Lower lobe of right lung (tissue), 2 donors: Measurements from ENCODE around the gene PLAC9. TPM values are rescaled to one million over a fixed set of nuclear protein-coding genes. Genes with fewer than 3 reads are reported as not detected.
"Not testable (repeated sequence)": the region's sequence is repeated elsewhere in the genome, so short reads cannot be mapped to it uniquely, and the experiment has no call there.

ENCODE experiments used
- ATAC-seq, 2 donors: fragments of 200-7000 bp; cut with Tn5 transposase; one replicate each; pipeline ENCODE4 v1.9.1; 2020 to 2022; ENCODE audit warnings: mild to moderate bottlenecking in 2 of 2, moderate library complexity in 2 of 2
- DNase-seq: peaks from one replicate; pipeline ENCODE4 v3.0.0-alpha.2; 2020
- H3K27ac ChIP-seq: fragments of 200-600 bp; one replicate; pipeline ENCODE4 v1.8.0; 2022
- H3K27me3 ChIP-seq: fragments of 200-600 bp; one replicate; pipeline ENCODE4 v1.8.0; 2022; ENCODE audit warnings: low read depth
- H3K36me3 ChIP-seq: fragments of 200-600 bp; one replicate; pipeline ENCODE4 v1.8.0; 2022; ENCODE audit warnings: mild to moderate bottlenecking
- H3K4me1 ChIP-seq: fragments of 200-600 bp; one replicate; pipeline ENCODE4 v1.8.0; 2022
- H3K4me3 ChIP-seq: fragments of 200-600 bp; one replicate; pipeline ENCODE4 v1.8.0; 2022; ENCODE audit warnings: mild to moderate bottlenecking
- H3K9me3 ChIP-seq: fragments of 200-600 bp; one replicate; pipeline ENCODE4 v1.8.0; 2022
- intact Hi-C: fragments of 100-400 bp; cut with DNase I; formaldehyde crosslinking; loops from one replicate; pipeline ENCODE4 v1.11.0; 2022
- total RNA-seq: library from RNA; stranded (reverse); fragmentation: NEBNext Ultra II Directional; extraction: Animal tissue kit (Norgen Biotek cat#: 25700); gene quantifications from one replicate; pipeline ENCODE4 v1.2.1, GENCODE V29; 2021
- TF ChIP-seq, protein P1 (sequence below): fragments of 200-600 bp; IDR thresholded peaks from one replicate; pipeline ENCODE4 v1.8.0; 2022; ENCODE audit warnings: antibody characterized with exemption, mild to moderate bottlenecking
- donor health status: DM: no; HTN: yes; CAD: no; lungs with severe emphysema.

The PLAC9 gene
- total RNA-seq, 1 donor from 2014 or later, result 38.0 TPM

DNA sequence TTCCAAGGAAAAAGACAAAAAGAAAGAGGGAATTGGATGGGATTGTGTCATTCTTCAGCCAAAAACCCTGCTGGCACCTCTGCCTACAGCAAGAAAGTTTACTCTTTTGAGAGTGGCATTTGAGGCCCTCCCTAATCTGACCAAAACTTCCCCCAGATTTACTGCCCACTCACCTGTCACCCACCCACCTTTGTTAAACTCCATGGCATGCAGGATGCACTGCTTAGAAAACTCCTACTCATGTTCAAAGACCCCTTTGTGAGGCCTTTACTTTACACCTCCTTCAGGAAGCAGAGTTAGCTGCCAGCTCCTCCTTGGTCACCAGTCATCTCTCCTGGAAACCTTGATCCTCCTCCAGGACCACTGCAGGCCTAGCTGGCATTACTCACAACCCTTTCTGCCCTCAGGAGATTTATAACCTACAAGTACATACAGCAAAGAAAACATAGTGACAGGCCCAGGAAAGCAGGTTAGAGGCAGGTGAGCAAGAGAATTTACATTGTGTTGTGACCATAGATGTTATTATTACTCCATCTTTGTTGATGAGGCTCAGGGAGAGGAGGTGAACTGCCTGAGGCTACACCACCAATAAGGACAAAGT is 10.3 kb upstream of the PLAC9 start:
- no peaks in the 10 kb centered on the region for H3K27me3 ChIP-seq
- no peaks in the 10 kb centered on the region for H3K9me3 ChIP-seq
- DNase-seq, result no peak
- no peaks in the 10 kb centered on the region for H3K36me3 ChIP-seq
- no peak overlapping the region for H3K4me3 ChIP-seq
- no peak for ATAC-seq
- no peak overlapping the region for H3K27ac ChIP-seq
- TF ChIP-seq, protein P1, sequence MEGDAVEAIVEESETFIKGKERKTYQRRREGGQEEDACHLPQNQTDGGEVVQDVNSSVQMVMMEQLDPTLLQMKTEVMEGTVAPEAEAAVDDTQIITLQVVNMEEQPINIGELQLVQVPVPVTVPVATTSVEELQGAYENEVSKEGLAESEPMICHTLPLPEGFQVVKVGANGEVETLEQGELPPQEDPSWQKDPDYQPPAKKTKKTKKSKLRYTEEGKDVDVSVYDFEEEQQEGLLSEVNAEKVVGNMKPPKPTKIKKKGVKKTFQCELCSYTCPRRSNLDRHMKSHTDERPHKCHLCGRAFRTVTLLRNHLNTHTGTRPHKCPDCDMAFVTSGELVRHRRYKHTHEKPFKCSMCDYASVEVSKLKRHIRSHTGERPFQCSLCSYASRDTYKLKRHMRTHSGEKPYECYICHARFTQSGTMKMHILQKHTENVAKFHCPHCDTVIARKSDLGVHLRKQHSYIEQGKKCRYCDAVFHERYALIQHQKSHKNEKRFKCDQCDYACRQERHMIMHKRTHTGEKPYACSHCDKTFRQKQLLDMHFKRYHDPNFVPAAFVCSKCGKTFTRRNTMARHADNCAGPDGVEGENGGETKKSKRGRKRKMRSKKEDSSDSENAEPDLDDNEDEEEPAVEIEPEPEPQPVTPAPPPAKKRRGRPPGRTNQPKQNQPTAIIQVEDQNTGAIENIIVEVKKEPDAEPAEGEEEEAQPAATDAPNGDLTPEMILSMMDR, result no peak
- H3K4me1 ChIP-seq, result no peaks in the 10 kb centered on the region
- intact Hi-C loops, result no loop called here

DNA sequence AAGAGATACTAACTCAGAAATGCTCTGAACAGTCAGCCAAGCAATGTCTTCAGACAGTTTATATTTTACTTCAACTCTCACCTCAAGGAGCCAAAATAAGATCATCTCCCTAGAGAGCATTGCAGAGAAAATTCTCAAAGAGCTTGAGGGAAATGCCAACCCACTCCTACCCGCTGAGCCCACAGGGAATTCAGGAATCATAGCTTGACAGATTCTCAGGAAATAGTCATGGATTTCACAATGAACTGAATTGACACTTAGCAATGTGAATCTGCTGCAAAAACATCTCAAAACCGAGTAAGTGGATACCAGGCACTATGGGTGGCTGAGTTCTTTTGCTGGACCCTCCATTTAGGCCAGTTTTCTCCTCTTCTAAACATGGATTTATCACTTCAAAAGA is 9.8 kb upstream of the PLAC9 start:
- Histone ChIP-seq H3K4me1 (no peaks in the 10 kb centered on the region), H3K9me3 (no peaks in the 10 kb centered on the region), H3K36me3 (no peaks in the 10 kb centered on the region), H3K27me3 (no peaks in the 10 kb centered on the region), H3K4me3 (no peak overlapping the region), H3K27ac (no peak overlapping the region)
- ATAC-seq (no peak), DNase-seq (no peak)
- intact Hi-C loops, result no loop called here
- TF ChIP-seq, protein P1, result no peak

DNA sequence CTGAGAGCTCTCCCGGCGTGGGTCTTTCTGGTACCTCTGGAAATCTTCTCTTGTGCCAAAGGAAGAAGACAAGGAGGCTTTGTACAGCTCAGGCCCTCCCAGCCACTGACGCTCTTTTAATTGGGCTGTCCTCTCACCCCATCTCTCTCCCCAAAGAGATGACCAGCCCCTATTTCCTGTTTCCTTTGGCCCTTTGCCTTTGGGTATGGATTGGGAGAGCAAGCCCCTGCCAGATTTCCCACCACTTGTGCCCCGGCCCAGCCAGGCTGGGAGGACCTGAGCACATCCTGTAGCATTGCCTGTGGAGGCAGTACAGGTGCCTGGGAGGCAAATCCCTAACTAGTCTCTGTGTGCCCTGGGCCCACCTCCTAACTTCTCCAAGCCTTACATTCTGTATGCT is 5.7 kb upstream of the PLAC9 start:
- no peaks in the 10 kb centered on the region for H3K4me1 ChIP-seq
- H3K27ac ChIP-seq, result no peak overlapping the region
- H3K9me3 ChIP-seq, result no peaks in the 10 kb centered on the region
- H3K4me3 ChIP-seq, result no peak overlapping the region
- DNase-seq (no peak), ATAC-seq (no peak)
- H3K36me3 ChIP-seq, result no peaks in the 10 kb centered on the region
- no peaks in the 10 kb centered on the region for H3K27me3 ChIP-seq
- TF ChIP-seq, protein P1, result no peak
- intact Hi-C loops, result no loop called here

DNA sequence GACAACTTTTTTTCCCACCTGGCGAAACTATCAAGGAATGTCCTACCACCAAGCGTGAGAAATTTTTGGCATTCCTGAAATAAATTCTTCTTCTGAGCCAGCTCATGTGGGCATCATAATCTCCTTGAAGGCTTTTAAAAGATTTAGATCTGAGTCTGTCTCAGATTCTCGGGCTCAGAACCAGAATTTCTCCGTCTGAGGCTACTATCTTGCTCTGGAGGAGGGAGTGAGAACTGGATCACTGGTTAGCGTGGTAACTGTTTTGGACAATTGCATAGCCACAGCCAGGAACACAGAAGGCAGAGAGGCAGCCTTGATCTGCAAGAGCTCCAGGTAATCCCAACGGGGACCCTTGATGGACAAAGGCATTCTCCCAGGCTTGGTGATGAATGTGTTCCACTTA is 1.0 kb upstream of the PLAC9 start:
- peaks cover 13% of the 10 kb centered on the region for H3K27me3 ChIP-seq
- DNase-seq (no peak), ATAC-seq (no peak)
- peaks cover 20% of the 10 kb centered on the region for H3K4me1 ChIP-seq
- intact Hi-C loops, result no loop called here
- H3K27ac ChIP-seq, result no peak overlapping the region
- H3K9me3 ChIP-seq, result no peaks in the 10 kb centered on the region
- no peak overlapping the region for H3K4me3 ChIP-seq
- TF ChIP-seq, protein P1, result no peak
- H3K36me3 ChIP-seq, result no peaks in the 10 kb centered on the region

DNA sequence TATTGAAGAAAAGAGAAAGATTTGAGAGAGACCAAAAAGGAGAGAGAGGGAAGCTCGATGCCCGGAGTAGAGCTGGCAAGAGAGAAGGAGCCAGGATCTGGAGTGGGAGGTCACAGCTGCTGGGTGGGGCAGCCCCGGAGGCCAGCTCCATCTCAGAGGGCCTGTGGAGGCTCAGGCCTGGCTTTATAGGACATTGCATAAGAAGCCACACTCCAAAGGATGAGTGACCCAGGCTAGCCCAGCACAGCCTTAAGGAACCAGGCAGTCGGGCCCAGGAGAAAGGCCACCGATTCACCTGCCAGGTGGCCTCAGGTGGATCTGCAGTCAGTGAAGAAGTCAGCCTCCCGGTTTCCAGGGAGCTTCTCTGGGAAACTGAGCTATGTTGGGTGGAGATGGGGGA is 676 bp downstream of the PLAC9 start:
- TF ChIP-seq, protein P1, result no peak
- DNase-seq (no peak), ATAC-seq (peak in 1 of 2 donors; percentile 34)
- intact Hi-C loops, result no loop called here
- H3K27me3 ChIP-seq, result peaks cover 22% of the 10 kb centered on the region
- H3K4me3 ChIP-seq, result peak overlapping the region; percentile 48
- no peaks in the 10 kb centered on the region for H3K36me3 ChIP-seq
- H3K4me1 ChIP-seq, result peaks cover 24% of the 10 kb centered on the region
- H3K27ac ChIP-seq, result peak overlapping the region; percentile 77
- H3K9me3 ChIP-seq, result no peaks in the 10 kb centered on the region

DNA sequence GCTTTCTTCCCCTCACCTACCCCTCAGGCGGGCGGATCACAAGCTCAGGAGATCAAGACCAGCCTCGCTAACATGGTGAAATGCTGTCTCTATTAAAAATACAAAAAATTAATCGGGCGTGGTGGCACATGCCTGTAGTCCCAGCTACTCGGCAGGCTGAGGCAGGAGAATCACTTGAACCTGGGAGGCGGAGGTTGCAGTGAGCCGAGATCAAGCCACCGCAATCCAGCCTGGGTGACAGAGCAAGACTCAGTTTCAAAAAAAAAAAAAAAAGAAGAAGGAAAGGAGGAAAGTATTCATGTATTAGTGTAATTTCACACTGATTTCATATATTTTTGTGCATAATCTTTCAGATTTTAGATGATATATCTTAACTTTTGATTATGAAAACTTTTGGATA is 1.2 kb downstream of the PLAC9 start:
- H3K9me3 ChIP-seq, ATAC-seq, H3K36me3 ChIP-seq, intact Hi-C loops, DNase-seq: not testable (repeated sequence)
- Histone ChIP-seq H3K27me3 (peaks cover 22% of the 10 kb centered on the region), H3K27ac (peak overlapping the region; percentile 77), H3K4me1 (peaks cover 24% of the 10 kb centered on the region), H3K4me3 (peak overlapping the region; percentile 48)
